Stimulated activated CD8-positive, alpha-beta memory T cell treated with anti-CD3 and anti-CD28 coated beads, Interleukin-2, amount 100 ng/mL, for 1 hour (primary cell): ENCODE measurements around the gene HNRNPA3.
"Not testable (repeated sequence)": the region's sequence is repeated elsewhere in the genome, so short reads cannot be mapped to it uniquely, and the experiment has no call there.

ENCODE experiments used
- DNase-seq, 2 donors: peaks; one replicate each; pipeline ENCODE4 v3.0.0-alpha.2; 2020; ENCODE audit warnings: low read depth in 2 of 2

Gene HNRNPA3

DNA sequence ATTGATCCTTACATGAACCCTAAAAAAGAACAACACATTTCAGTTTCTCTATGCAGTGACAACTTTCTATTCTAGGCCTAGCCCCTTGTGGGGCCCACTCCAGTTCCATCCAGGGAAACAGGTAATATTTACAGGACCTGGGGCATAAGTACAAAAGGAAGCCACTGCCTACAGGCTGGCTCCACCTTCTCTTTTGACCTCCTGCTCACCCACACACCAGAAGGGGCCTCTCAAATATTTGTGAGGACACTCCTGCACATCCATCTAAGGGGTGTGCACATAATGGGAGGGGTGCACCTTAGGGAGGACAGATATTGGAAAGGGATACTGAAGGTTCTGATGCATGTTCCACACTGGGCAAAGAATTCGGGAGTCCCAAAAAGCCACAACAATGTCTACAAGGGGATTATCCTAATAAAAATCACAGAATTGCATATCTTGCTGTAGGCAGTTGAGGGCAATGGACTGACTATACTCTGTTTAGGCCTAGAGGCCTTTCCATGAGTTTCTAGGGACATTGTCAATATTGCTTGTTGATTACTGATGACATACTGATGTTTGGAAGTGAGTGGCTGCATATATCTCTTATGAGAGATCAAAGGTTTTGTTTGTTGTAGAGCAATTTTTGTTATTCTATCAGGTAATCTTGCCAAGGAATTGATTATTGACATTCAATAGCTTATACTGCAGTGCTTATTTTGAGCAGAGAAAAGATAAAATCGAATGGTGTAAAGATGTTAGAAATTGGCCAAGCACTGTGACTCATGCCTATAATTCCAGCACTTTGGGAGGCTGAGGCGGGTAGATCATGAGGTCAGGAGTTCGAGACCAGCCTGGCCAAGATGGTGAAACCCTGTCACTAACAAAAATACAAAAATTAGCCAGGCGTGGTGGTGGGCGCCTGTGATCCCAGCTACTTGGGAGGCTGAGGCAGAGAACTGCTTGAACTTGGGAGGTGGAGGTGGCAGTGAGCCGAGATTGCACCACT, 23.8 kb upstream of the HNRNPA3 start:
- DNase-seq: no peak

DNA sequence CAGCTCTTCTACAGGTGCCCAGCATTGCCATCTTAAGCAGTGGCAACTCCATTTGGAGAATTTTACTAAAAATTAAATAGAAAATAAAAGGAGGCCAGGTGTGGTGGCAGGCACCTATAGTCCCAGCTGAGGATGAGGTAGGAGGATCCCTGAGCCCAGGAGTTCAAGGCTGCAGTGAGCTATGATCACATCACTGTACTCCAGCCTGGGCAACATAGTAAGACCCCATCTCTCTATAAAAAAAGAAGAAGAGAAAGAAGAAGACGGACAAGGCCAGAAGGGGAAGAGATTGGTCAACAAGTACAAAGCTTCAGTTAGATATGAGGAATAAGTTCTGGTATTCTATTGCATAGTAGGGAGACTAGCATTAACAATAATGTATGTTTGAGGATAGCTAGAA, 21.7 kb upstream of the HNRNPA3 start:
- DNase-seq: no peak

- DNase-seq: no peak
Observed at GRCh38 chr2:177192788-177193187, 19.8 kb upstream of the HNRNPA3 start.

DNA sequence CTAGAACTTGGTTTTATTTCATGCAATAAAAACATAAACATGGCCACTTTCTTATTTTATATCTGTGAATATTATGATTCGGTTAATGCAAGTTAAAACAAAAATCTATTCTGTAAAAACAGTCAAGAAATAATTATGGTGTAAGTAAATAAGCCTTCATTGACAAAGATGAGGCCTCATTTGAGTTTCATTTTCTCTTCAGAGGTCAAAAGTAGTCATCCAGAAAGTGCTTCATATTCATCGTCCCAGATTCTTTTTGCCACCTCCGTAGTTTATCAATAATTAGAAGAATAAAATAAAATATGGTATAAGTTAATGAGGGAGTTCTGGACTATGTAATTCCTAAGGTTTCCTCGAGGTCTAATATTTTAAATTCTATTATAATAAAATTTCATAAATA, 19.4 kb upstream of the HNRNPA3 start:
- no peak for DNase-seq

GRCh38 chr2:177195194-177195593, 17.4 kb upstream of the HNRNPA3 start:
- DNase-seq: no peak

GRCh38 chr2:177200419-177200818, 12.2 kb upstream of the HNRNPA3 start:
- not testable (repeated sequence) for DNase-seq

DNA sequence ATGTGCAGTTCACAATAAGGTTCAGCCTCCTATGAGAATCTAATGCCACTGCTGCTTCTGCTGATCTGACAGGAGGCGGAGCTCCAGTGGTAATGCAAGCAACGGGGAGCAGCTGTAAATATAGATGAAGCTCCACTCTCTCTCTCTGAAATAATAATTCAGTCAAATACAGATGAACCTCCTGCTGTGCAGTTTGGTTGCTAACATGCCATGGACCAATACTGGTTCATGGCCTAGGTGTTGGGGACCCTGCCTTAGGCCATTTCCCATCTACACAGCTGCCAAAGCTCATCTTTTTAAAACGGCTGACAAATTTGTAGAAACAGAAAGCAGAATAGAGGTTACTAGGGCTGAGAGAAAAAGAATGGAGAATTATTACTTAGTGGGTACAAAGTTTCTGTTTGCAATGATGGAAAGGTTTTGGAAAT, 10.7 kb upstream of the HNRNPA3 start:
- DNase-seq: no peak

GRCh38 chr2:177204417-177204816, 8.2 kb upstream of the HNRNPA3 start:
- no peak for DNase-seq

- DNase-seq: no peak
Observed at GRCh38 chr2:177207101-177207500, 5.5 kb upstream of the HNRNPA3 start.

DNA sequence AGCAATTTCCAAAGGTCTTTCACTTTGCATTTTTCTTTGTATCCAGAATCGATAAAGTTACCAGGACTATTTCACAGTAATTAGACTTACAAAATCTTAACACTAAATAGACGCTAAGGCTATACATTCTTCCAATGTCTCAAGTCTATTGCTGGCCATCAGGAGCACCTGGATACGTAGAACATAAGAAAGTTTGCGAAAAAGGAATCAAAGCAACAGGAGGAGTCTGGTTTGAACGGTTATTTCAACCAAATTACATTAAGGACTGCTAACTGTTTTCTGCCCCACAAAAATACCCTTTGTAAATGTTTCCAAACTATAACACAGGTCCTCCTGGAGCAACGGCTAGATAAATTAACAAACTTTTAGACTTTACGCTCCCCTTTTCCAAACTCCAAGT, 1.4 kb upstream of the HNRNPA3 start:
- no peak for DNase-seq

DNA sequence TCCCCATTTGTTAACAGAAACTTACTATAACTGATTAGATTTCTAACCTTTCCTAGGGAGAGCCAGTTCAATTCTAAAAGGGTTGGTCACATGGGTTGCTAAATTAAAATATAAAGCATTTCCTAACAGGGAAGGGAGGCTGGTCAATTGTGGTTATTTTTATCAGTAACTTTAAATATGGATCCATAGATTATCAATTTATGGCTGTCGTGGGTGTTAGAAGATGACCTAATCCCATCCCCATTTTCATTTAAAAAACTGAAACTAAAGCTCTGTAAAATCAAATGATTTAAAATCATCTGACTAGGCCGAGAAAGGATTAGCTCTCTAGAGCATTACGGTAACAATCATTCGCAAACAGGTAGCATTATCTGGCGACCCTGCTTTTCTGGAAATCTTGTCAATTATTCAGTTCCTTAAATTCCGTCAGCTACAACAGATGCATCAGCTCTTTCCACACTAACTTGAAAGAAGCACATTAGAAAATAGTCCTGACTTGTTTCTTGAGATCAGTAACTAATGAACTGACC, 953 bp upstream of the HNRNPA3 start:
- DNase-seq: no peak

GRCh38 chr2:177212891-177213856, 580 bp downstream of the HNRNPA3 start:
- DNase-seq: peak; percentile 77 to 89

- DNase-seq: no peak
Observed at GRCh38 chr2:177217247-177217843, 4.8 kb downstream of the HNRNPA3 start.

DNA sequence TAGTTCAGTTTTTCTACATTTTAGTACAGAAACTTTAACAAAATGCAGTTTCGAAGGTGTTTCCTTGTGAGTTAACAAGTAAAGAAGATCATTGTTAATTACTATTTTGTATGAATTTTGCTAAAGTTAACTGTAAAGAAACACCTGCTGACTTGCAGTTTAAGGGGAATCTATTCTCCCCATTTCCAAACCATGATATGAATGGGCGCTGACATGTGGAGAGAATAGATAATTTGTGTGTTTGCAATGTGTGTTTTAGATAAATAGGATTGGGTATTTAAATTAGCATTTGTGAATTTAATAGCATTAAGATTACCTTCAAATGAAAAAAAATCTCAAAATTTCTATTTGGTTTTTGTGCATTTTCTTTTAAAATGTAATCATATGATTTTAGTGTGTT, 7.2 kb downstream of the HNRNPA3 start:
- not testable (repeated sequence) for DNase-seq

DNA sequence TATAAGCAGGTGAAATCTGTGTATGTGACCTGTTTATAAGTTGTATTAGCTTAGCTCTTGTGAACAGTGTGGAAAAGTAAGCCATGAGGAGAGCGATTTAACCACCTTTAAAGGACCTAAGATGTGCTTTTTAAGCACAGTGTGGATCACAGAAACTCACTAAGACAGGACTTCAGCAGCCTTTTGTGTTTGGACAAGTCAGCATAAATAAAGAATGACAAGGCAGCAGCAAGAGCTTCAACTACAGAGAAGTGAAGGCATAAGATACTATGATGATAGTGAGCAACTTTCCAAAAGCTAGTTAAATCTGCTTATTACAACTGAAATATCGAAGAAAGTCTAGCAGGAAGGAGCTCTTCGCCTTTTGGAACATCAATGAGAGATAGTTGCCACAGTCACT, 8.9 kb downstream of the HNRNPA3 start:
- no peak for DNase-seq

GRCh38 chr2:177221970-177222369, 9.4 kb downstream of the HNRNPA3 start:
- DNase-seq: no peak

DNA sequence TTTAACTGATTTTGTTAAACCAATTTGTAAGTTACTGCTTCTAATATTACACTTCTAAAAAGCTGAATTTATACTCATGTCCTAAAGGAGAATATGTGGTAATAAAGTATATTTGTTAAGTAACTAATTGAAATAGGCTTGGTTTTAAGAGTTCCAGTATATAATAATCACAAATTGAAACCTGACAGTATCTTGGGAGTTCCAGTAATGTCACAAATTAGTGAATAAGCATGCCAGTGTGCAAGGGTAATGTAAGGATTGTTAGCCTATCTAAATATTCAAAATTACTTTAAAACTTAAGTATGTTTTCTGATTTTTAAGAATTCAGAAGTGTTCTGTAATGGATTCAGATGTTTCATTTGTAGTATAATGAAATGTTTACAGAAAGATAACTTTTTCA, 10.8 kb downstream of the HNRNPA3 start:
- DNase-seq: not testable (repeated sequence)

- DNase-seq: no peak
Observed at GRCh38 chr2:177225965-177226360, 13.4 kb downstream of the HNRNPA3 start.

DNA sequence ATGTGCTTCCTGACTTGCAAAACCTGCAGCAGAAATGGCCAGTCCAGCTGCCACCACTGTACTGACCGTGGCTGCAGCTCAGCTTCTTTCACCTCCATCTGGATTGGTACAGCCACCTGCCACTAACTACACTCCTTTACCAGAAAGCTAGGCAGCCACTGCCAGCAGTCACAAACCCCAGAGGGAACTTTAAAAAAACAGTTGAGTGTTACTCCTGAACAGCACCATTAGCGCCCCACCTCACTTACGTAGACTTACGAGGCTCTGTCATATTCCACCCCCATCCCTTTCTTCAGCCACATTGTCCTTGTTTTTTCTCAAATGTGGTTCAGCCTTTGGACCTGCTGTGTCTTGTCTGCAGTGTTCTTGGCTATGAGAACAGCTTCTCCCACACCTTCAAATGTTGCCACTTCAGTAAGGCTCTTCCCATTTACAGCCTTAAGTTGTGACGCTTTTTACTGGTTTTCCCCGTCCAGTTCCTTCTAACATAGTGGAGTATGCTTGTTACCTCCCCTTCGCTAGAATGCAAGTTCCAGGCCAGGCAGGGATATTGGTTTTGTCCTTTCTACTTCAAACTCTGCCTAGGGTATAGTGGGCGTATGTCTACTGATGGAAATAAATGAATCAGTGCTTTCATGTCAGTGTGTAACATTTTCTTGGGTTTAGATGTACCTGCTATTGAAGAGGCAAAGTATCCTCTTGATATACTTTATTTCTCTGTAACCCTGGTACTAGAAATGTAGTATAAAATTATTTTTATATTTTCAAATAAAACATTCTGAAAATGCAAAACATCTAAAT, 17.0 kb downstream of the HNRNPA3 start:
- DNase-seq: no peak

DNA sequence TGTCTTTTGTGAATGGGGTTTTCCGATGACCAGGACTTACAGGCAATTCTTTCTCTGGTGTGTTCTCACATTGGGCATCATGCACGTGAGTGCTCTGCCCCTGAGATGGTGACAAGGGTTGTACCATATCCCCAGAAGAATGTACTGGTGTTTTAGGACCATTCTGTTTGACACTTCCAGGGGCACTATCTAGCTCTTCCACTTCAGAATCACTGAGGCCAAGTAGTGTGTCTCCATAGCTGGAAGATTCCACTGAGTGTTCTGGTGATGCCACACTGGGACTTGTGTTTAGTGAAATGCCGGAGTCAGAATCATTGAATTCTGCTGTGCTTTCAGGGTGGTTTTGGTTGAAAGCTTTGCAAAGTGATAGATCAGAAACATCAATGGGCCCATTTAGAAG, 18.7 kb downstream of the HNRNPA3 start:
- DNase-seq: no peak
